Adrenal gland (tissue), 12 donors: ENCODE measurements around the gene VIPR2. TPM values are rescaled to one million over a fixed set of nuclear protein-coding genes. Genes with fewer than 3 reads are reported as not detected.

Source experiments
- DNase-seq, 7 donors: peaks; one replicate each; pipeline ENCODE4 v3.0.0-alpha.2; 2019 to 2020
- H3K27ac ChIP-seq, 5 donors: fragments of 200-600 bp; sonication (generic) in 4 of 5; 1 replicate in 3 of 5; 2 replicates in 2 of 5; pipeline versions ENCODE4 v1.5.1 to v1.8.0; 2016 to 2020; ENCODE audit warnings: mild to moderate bottlenecking in 1 of 5
- H3K27me3 ChIP-seq: fragments of 200-600 bp; 2 replicates; pipeline ENCODE4 v1.8.0; 2021
- H3K36me3 ChIP-seq, 2 donors: fragments of 200-600 bp; replicated peaks in 1 of 2; 1 replicate in 1 of 2; 2 replicates in 1 of 2; pipeline versions ENCODE4 v1.5.1 to v1.8.0; 2018 to 2022
- H3K4me1 ChIP-seq, 2 donors: fragments of 200-600 bp; replicated peaks in 1 of 2; 1 replicate in 1 of 2; 2 replicates in 1 of 2; pipeline versions ENCODE4 v1.5.1 to v1.8.0; 2018 to 2021
- H3K4me3 ChIP-seq, 4 donors: fragments of 200-600 bp; sonication (generic) in 3 of 4; one replicate each; pipeline ENCODE4 v1.5.1; 2016 to 2018
- H3K9me3 ChIP-seq, 3 donors: fragments of 200-600 bp; sonication (generic) in 1 of 3; replicated peaks in 1 of 3; 1 replicate in 2 of 3; 2 replicates in 1 of 3; pipeline versions ENCODE4 v1.5.1 to v1.8.0; 2016 to 2021
- CTCF ChIP-seq, 6 experiments: fragments of 450-650 bp in 4 of 6; fragments of 200-600 bp in 2 of 6; sonication (generic) in 1 of 6; IDR thresholded peaks; 1 replicate in 5 of 6; 2 replicates in 1 of 6; pipeline versions ENCODE4 v1.5.1 to v1.8.0; 2016 to 2021; ENCODE audit warnings: antibody characterized with exemption in 6 of 6, mild to moderate bottlenecking in 2 of 6, moderate library complexity in 1 of 6
- POLR2A ChIP-seq, 2 donors: fragments of 450-650 bp; IDR thresholded peaks; one replicate each; pipeline ENCODE4 v1.6.1; 2017; ENCODE audit warnings: antibody characterized with exemption in 2 of 2, mild to moderate bottlenecking in 2 of 2, moderate library complexity in 1 of 2
- WGBS, 4 donors: extraction: QIAGEN DNeasy Blood & Tissue Kit in 2 of 4; methylation state at CpG; one replicate each; pipeline versions ENCODE4 v1.1.5 to v1.1.7; 2013 to 2017; 5-methylcytosine and 5-hydroxymethylcytosine counted together
- intact Hi-C, 2 donors: fragments of 100-400 bp; cut with DNase I; formaldehyde crosslinking; loops; one replicate each; pipeline versions ENCODE4 v1.14.1 to v1.15.0; 2022 to 2023
- polyA plus RNA-seq, 3 donors: library from polyadenylated mRNA; stranded (reverse); fragments of 200-250 nt in 2 of 3; fragments of 350-450 nt in 1 of 3; fragmentation: Illumina TruSeq in 1 of 3; extraction: RNeasy Lipid Tissue Mini Kit (QIAGEN cat#74804) in 1 of 3; gene quantifications; one replicate each; pipeline ENCODE4 v1.2.3, GENCODE V29; 2013 to 2014
- total RNA-seq, 9 donors: library from RNA; depleted of rRNA in 4 of 9; stranded (reverse); fragments of >200 nt in 4 of 9; fragments of 120-200 nt in 1 of 9; fragmentation: NEBNext Ultra II Directional in 1 of 9; extraction: Animal tissue kit (Norgen Biotek cat#: 25700) in 1 of 9; gene quantifications; one replicate each; pipeline versions ENCODE4 v1.1.0 to v1.2.4, GENCODE V29; 2013 to 2023
- donor health status: healthy with polysubstance abuse.
- donor health status: Bipolar disorder and iron deficiency.
- donor health status: DM: yes; HTN: yes; CAD: no.
- donor health status: DM: no; HTN: no; CAD: no.
- donor health status: DM: no; HTN: no; CAD: no.
- donor health status: DM: yes; HTN: yes; CAD: no.

Gene VIPR2
- total and polyA plus RNA-seq, 12 donors = 0.06 to 3.8 (median 0.80) TPM

GRCh38 chr7:159031750-159032149 is 112.9 kb downstream of the VIPR2 start:
- H3K36me3 ChIP-seq = no peaks in the 10 kb centered on the region
- peak in 2 of 7 donors; percentile 9 to 45 for DNase-seq
- no peaks in the 10 kb centered on the region for H3K9me3 ChIP-seq
- WGBS, 4 donors = 95 to 99% (median 97%) methylated on average over 8 to 17 of the region's 17 CpGs
- no peak overlapping the region for H3K4me3 ChIP-seq
- intact Hi-C loops = no loop called here
- H3K27ac ChIP-seq = no peak overlapping the region
- H3K4me1 ChIP-seq = peaks cover 0 to 13% of the 10 kb centered on the region in 2 donors
- H3K27me3 ChIP-seq = no peaks in the 10 kb centered on the region
- no peak for TF ChIP-seq CTCF (IDR thresholded peaks at IDR 0.05)

GRCh38 chr7:159031135-159031701 is 113.4 kb downstream of the VIPR2 start:
- DNase-seq = peak in 6 of 7 donors; percentile 24 to 66 (median 46)

GRCh38 chr7:159030490-159031134 is 114.1 kb downstream of the VIPR2 start:
- peak; percentile 24 to 57 (median 49) for TF ChIP-seq CTCF (IDR thresholded peaks at IDR 0.05)
- no peak for TF ChIP-seq POLR2A (IDR thresholded peaks at IDR 0.05)
- Histone ChIP-seq H3K4me3 (peak overlapping the region in 3 of 4 donors; percentile 16 to 60 (median 29)), H3K4me1 (peaks cover 0 to 13% of the 10 kb centered on the region in 2 donors), H3K9me3 (no peaks in the 10 kb centered on the region), H3K36me3 (no peaks in the 10 kb centered on the region), H3K27ac (peak overlapping the region in 3 of 5 donors; percentile 14 to 72 (median 70)), H3K27me3 (no peaks in the 10 kb centered on the region)
- DNase-seq = peak; percentile 47 to 77 (median 73)
- intact Hi-C loops = no loop called here
- 1 to 3% (median 2%) methylated on average over 21 to 59 of the region's 59 CpGs for WGBS, 4 donors

More at GRCh38 chr7:159031135-159031701, 113.4 kb downstream of the VIPR2 start:
- H3K4me1 ChIP-seq = peaks cover 0 to 13% of the 10 kb centered on the region in 2 donors
- peak overlapping the region in 1 of 4 donors; percentile 60 for H3K4me3 ChIP-seq
- H3K9me3 ChIP-seq = no peaks in the 10 kb centered on the region
- TF ChIP-seq CTCF (IDR thresholded peaks at IDR 0.05) = no peak
- TF ChIP-seq POLR2A (IDR thresholded peaks at IDR 0.05) = no peak
- WGBS, 4 donors = 52 to 60% (median 59%) methylated on average over 19 to 31 of the region's 31 CpGs
- intact Hi-C loops = no loop called here
- peak overlapping the region in 2 of 5 donors; percentile 70 to 72 for H3K27ac ChIP-seq
- H3K36me3 ChIP-seq = no peaks in the 10 kb centered on the region
- H3K27me3 ChIP-seq = no peaks in the 10 kb centered on the region

GRCh38 chr7:159028508-159029401 is 115.9 kb downstream of the VIPR2 start:
- TF ChIP-seq CTCF (IDR thresholded peaks at IDR 0.05) = no peak
- TF ChIP-seq POLR2A (IDR thresholded peaks at IDR 0.05) = no peak
- intact Hi-C loops = no loop called here
- DNase-seq = peak in 3 of 7 donors; percentile 11 to 38 (median 15)
- H3K27me3 ChIP-seq = no peaks in the 10 kb centered on the region
- no peaks in the 10 kb centered on the region for H3K9me3 ChIP-seq
- H3K4me3 ChIP-seq = no peak overlapping the region
- no peak overlapping the region for H3K27ac ChIP-seq
- peaks cover 0 to 13% of the 10 kb centered on the region in 2 donors for H3K4me1 ChIP-seq
- WGBS, 4 donors = 87 to 90% (median 88%) methylated on average over 18 to 26 of the region's 26 CpGs
- no peaks in the 10 kb centered on the region for H3K36me3 ChIP-seq
